Smooth muscle cell of the brain vasculature (primary cell): ENCODE measurements around the gene CYSLTR1.
"Not testable (repeated sequence)": the region's sequence is repeated elsewhere in the genome, so short reads cannot be mapped to it uniquely, and the experiment has no call there.

Experiments used
- DNase-seq: peaks from one replicate; pipeline ENCODE4 v3.0.0-alpha.2; 2012; ENCODE audit warnings: low read depth, low spot score

CYSLTR1 gene, protein sequence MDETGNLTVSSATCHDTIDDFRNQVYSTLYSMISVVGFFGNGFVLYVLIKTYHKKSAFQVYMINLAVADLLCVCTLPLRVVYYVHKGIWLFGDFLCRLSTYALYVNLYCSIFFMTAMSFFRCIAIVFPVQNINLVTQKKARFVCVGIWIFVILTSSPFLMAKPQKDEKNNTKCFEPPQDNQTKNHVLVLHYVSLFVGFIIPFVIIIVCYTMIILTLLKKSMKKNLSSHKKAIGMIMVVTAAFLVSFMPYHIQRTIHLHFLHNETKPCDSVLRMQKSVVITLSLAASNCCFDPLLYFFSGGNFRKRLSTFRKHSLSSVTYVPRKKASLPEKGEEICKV

DNA sequence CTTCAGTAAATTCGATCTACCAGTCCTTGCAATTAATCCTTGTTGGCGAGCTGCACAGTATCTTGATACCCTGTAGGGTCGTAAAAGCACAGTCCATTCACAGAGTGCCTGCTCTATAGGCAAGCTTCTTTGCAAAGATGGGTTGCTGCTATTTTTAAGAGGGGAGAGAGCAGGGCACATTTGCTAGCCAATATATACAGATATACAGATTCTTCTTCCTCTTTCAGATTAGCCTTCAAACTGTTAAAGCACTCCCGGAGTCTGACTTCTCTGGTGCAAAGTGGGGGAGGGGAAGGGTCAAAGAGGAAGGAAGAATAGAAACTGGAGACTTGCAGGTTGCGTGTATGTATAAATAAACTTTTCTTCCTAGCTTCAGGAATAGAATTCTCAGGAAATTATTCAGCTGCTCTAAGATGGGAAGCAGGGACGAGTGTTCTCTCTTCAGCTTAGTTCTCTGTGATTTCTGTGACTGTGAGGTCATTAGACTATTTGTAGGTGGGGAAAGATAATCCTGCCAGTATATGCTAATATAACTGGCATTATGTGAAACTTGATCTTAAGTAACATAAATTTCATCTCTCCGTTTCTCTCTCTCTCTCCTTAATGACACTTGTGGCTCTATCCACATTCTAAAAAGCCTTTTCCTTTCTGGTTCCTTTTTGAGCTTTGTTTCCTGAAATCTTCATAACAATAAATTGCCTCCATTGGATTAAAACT lies at the start of gene CYSLTR1:
TSS of gene CYSLTR1 (minus strand) at position 242 of the 717 bp plus-strand sequence. CDS start 53,865 bp downstream, outside the sequence.
- DNase-seq, result no peak

DNA sequence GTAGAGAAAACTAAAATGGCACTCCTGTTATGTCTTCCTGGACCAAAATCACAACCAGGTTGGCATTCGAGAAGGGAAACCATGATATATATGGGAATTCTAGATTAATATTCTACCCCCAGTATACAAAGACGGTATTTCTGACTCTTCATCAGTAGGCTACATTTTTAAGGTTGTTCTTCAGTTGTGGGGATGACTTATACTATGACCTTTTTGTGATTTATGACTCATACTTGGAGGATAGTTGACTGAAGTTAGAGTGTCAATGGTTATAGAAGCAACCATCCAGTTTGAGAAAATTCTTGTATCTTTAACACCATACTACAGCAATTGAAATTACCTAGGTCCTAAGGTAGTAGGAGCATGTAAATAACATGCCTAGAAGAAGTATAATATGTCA lies 49.8 kb upstream of the CYSLTR1 start:
- no peak for DNase-seq

DNA sequence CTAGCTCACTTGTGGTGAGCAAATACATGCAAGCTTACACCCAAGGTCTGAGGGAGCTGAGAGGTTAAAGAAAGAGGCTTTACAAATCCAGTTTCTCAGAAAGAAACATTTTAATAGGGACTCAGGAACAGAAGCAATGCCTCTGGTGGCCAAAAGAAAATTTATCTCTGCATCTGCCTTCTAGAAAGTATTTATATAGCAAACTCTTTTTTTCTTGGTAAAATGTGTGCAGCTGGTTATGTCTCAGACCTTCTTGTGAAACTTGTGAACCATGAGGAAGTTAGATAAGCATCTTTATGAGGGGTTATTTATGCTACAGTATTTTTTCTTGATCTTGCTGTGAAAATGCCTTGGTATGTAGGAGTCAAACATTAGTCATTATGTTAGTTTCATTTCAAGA lies 48.5 kb upstream of the CYSLTR1 start:
- no peak for DNase-seq

DNA sequence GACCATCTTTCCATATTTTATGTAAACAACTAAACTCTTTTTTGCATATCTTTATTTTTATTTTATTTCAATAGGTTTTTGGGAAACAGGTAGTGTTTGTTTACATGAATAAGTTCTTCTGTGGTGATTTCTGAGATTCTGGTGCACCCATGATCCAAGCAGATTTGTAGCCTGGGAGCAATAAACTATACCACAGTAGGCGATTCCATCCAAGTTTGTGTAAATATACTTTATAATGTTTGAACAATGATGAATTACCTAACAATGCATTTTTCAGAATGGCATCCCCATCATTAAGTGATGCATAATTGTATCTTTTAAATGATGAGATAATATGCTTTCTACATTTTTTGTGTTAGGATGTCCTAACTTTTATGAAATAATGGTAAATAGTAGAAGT lies 39.2 kb upstream of the CYSLTR1 start:
- DNase-seq, result no peak

DNA sequence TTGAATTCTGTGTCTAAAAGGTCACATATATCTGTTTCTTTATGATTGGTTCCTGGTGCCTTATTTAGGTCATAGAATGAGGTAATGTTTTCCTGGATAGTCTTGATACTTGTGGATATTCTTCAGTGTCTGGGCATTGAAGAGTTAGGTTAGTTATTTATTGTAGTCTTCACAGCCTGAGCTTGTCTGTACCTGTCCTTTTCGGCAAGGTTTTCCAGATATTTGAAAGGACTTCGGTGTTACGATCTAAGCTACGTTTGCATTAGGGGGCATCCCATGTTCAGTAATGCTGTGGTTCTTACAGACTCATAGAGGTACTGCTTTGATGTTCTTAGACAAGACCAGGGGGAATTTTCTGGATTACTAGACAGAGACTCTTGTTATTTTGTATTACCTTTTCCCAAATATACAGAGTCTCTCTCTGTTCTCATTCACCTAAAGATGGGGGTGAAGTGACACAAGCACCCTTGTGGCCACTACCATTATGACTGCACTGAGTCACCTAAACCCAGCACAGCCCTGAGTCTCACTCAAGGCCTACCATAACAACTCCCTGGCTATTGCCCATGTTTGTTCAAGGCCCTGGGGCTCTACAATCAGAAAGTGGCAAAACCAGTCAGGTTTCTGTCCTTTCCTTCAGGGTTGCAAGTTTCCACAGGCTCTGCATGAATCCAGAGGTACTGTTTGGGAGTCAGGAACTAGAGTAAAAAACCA lies 30.1 kb upstream of the CYSLTR1 start:
- no peak for DNase-seq

DNA sequence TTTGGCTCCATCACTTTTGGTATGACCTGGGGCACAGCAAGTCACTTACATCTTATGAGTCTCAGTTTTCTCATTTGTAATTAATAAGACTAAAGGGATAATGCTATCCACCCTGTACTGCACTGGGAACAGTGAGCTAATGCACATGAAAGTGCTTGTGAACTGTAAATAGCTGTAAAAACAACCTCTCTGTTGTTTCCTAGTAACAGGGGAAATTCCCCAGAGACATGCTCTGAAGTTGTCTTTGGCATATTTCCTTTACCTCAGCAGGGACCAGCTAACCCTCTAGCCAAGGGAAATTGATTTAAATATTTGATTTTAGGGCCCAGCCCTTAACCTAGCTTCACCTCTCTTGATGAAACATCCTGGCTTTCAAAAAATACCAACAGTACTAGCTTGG lies 6.1 kb upstream of the CYSLTR1 start:
- DNase-seq, result no peak

DNA sequence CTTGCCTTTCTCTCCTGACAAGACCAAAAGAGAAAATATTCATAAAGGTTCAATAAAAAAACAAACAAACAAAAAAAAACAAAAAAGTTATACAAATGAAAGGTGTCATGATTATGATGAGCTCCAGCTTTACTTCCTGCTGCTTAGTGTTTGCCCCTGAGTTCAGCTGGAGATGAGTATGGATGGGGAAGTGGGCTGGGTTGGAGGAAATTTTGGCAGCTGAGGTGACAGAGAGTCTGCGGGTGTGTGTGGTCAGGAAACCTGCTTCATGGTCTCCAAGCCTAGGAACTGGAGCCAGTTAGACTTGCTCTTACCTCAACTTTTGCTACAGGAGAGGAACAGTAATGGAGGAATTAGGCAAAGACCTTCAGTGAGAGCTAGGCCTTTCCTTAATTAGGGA lies 4.3 kb upstream of the CYSLTR1 start:
- DNase-seq, result no peak

DNA sequence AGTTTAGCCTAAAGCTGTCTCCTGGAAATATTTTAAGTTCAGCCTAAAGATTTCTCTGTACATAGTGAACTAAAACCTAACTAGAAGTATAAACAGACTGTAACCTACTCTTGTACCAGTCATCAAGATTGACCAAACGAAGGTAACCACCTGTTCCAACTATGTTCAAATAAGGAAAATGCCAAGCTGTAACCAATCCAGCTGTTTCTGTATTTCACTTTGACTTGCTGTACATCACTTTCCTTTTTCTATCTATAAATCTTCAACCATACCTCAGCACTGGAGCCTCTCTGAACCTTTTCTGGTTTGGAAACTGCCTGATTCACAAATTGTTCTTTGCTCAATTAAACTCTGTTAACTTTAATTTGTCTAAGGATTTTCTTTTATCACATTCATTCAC lies 3.1 kb upstream of the CYSLTR1 start:
- no peak for DNase-seq

DNA sequence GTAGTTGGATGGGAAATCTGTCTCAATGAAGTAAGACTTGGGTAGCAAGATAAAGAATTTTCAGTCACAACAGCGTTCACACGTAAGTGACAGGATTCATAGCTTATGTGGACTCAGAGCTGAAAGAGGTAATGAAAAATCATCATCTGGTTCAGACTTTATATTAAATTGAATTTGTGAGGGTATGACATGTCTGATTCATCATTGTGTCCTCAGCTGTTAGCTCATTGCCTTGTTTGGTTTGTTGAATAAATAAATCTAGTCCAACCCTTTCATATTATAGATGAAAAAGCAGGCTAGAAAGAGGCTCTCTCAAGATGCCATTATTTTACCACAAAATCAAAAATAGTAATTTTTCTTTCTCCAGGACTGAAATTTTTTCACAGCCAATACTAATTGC lies 2.7 kb upstream of the CYSLTR1 start:
- DNase-seq, result no peak

DNA sequence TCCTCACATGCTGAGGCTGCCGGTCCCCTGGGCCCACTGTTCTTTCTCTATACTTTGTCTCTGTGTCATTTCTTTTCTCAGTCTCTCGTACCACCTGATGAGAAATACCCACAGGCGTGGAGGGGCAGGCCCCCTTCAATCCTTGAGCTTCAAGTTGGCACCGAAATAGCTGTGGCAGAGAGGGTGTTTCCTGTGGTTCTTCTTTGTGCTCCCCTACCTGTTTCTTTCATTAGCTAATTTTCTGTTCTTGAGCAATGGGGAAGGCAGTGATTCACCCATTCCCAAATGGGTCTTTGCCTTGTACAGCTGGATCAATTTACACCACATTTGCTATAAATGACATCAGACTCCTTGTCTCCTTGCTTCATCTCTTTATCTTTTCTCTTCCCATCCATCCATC lies 2.1 kb upstream of the CYSLTR1 start:
- no peak for DNase-seq

DNA sequence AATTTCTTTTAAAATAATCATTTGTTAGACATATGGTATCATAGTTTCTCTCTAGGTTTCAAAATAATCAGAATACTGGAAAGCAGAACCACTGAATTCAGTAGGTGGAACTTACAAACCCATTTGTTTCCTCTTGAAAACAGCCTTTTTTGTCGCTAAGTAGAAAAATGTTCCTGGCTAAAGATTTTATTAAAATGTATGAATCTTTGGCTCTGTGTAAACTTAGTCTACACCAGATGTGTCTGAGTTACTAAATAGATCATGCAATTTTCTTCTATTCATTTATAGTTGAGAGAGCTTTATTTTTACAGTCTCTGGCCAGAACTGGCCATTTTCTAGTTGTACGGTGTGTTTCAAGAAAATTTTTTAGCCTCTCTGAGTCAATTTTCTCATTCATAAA lies 1.0 kb downstream of the CYSLTR1 start:
- no peak for DNase-seq

DNA sequence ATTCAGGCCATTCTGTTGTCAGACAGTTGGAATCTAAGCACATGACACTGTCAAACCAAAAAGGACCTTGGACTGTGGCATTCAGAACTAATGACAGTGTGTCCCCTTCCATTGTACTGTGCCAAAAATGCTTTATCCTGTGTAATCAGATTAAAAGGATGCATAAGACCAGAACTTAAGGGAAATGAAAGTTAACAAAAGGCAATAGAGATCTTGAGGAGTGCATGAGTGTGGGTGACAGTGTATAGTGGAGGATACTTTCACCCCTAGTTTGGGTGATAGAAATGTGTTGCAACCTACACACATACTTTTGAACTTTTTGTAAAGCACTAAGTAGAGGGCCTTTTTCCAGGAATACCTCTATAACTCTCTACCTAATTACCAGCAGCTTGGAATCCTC lies 4.5 kb downstream of the CYSLTR1 start:
- no peak for DNase-seq

DNA sequence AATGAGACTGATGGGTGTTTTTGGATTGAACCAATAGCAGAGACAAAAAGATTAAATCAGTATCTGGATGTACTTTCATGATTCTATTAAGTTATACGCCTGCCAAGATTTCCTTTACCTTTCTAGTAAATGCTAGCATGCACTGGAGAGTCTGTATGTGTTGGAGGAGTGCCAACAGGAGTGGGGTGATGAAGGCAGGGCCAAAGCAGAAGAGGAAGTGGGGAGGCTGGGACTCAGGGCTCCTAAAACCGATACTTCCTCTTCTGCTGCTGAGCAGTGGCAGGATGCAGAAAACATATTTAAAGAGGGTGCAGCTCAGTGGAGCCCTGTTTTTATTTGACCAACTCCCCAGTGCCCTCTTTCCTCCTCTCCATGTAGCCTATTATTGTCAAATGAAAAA lies 5.6 kb downstream of the CYSLTR1 start:
- DNase-seq, result no peak

DNA sequence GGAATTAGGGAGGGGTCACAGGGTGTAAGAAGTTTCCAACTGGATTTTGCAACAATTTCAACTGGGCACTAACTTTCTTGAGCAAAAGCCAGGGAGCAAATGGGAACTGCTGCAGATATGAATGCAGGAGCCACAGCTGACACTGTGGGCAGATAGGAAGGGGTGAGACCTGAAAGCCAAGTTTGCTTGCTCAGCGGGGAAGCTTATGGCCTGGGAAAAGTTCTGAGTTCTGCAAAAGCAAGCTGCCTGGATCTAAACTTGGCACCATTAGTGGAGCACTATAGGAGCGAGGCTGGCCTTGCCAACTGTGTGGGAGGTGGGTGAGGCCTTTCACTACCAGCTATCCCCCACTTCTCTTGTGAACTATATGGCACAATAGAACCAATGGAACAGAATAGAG lies 11.1 kb downstream of the CYSLTR1 start:
- no peak for DNase-seq

DNA sequence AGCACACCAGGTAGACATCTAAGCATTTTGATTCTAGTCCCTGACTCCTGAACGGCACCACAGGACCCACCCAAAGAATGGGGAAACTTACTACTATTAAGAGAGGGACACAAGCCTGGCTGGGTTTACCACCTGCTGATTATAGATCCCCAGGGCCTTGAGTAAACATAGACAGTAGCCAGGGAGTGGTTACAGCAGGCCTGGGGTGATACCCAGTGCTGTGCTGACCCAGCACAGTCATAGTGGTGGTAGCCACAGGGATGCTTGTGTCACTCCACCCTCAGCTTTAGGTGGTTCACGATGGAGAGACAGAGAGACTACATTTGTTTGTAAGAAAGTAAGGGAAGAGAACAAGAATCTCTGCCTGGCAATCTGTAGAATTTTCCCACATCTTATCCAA lies 11.7 kb downstream of the CYSLTR1 start:
- DNase-seq, result no peak

DNA sequence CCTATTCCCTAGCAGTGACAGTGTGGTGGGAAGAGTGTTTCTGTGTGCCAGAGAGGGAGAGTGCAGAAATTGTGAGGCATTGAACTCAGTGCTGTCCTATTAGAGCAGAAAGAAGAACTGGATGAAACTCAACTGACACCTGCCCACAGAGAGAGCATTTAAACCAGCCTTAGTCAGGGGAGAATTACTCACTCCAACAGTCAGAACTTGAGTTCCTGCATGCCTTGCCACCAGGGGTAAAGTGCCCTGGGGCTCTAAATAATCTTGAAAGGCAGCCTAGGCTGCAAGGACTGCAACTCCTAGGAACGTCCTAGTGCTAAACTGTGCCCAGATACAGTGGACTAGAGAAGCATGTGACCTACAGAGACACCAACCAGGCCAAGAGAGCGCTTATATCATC lies 12.8 kb downstream of the CYSLTR1 start:
- DNase-seq, result no peak

DNA sequence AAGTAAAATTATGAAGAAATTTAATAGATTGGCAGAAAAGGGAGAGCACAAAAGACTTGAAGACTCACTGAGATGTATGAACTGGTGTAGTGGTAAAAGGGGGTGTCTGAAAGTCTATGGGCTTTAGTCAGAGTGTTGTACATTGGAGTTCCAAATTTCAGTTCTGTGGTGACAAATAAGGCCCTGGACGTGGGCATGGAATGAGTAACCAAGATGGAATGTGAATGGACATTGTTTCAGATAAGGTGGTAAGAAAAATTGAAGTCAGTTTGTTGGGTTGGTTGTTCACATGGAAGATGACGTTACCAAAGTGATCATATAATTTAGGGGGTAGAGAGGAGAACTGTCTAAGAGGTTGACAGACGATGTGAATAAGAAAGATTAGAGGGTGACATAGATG lies 13.9 kb downstream of the CYSLTR1 start:
- no peak for DNase-seq

DNA sequence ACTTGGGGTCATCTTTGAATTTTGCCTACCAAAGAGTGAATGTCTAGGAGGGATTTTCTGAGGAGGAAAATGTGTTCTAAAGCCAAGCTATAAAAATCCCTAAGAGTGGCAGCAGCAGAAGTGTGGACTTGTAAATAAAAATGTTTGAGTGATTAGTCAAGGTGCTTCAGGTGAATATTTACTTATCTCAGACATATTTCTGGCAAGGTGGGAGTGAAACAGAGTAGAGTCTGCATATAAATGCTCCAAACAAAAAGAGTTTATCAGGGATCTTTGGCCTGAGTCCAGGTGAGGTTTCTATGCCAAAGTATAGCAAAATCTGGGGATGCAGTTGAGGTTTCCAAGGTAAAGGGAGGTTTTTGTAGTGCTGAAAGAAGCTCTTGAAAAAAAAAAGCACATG lies 19.7 kb downstream of the CYSLTR1 start:
- no peak for DNase-seq

DNA sequence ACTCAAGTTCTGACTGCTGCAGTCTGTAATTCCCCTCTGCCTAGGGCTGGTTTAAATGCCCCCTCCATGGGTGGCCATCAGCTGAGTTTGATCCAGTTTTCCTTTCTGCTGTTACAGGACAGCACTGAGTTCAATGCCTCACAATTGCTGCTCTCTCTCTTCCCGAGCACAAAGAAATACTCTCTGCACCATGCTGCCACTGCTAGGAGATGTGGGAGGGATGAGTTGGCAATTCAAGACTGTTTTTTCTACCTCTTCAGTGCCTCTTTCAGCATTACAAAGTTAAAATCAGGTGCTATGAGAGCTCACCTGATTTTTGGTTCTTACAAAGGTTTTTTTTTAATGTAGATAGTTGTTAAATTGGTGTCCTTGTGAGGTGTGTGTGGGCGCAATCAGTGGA lies 24.3 kb downstream of the CYSLTR1 start:
- no peak for DNase-seq

DNA sequence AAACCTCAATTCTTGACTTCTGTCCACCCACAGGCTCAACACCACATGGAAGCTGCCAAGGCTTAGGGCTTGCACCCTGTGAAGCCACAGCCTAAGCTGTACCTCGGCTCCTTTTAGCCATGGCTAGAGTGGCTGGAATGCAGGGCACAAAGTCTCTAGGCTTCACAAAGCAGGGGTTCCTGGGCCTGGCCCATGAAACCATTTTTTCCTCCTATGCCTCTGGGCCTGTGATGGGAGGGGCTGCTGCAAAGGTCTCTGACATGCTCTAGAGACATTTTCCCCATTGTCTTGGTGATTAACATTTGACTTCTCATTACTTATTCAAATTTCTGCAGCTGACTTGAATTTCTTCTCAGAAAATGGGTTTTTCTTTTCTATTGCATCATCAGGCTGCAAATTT lies 26.5 kb downstream of the CYSLTR1 start:
- DNase-seq, result not testable (repeated sequence)

DNA sequence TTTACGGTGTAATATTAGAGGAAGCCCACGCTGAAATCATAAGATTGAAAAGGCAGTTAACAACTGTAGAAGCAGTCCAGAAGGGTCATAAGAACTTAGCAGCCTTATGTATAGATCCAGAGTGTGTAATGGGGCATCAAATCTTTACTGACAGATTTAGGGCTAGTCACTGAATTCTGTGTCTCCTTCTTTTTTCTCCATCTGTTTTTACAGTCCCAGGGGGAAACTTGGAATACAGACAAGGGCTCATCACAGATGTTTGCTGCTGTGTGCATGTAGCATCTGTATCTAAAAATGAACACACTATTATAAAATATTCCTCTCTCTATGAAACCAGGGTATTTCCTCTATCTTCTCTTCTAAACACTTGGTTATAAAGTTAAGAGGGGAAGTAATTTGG lies 43.9 kb downstream of the CYSLTR1 start:
- no peak for DNase-seq

DNA sequence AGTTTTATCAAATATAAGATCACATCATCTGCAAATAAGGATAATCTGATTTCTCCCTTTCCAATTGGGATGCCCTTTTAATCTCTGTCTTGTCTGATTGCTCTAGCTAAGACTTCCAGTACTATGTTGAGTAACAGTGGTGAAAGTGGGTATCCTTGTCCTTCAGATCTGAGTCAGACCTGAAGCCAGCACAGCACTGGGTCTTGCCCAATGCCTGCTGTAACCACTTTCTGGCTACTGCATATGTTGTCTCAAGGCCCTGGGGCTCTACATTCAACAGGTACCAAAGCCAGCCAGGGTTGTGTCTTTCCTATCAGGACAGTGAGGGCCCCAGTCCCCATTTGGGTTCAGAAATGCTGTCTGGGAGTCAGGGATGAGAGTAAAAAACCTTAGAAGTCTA lies 90.3 kb downstream of the CYSLTR1 start:
- DNase-seq, result no peak

DNA sequence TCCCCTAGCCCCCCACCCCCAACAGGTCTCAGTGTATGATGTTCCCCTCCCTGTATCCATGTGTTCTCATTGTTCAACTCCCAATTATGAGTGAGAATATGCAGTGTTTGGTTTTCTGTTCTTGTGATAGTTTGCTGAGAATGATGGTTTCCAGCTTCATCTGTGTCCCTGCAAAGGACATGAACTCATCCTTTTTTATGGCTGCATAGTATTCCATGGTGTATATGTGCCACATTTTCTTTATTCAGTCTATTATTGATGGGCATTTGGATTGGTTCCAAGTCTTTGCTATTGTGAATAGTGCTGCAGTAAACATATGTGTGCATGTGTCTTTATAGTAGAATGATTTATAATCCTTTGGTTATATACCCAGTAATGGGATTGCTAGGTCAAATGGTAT lies 101.4 kb downstream of the CYSLTR1 start:
- not testable (repeated sequence) for DNase-seq
